SU-DHL-6 (cell line): Measurements from ENCODE around the gene SUSD4.

Experiments used
- H2AFZ ChIP-seq: fragments of 200-600 bp; sonication (generic); 2 replicates; pipeline ENCODE4 v1.6.1; 2014; ENCODE audit warnings: low read depth, mild to moderate bottlenecking, moderate library complexity, mixed read lengths, antibody characterized with exemption, low read length; ENCODE audit not compliant: severe bottlenecking
- H3F3A ChIP-seq: fragments of 200-600 bp; shearing (Covaris generic); 2 replicates; pipeline ENCODE4 v1.6.0; 2016; ENCODE audit warnings: antibody characterized with exemption, mild to moderate bottlenecking; ENCODE audit not compliant: insufficient read depth
- H3K27ac ChIP-seq: fragments of 200-600 bp; sonication (generic); 2 replicates; pipeline ENCODE4 v1.5.1; 2016; ENCODE audit warnings: low read depth, mild to moderate bottlenecking, low read length, moderate library complexity, mixed read lengths
- H3K27me3 ChIP-seq: fragments of 200-600 bp; sonication (generic), shearing (Covaris generic); 2 replicates; pipeline ENCODE4 v1.6.0; 2014; ENCODE audit warnings: mild to moderate bottlenecking, low read length
- H3K36me3 ChIP-seq: fragments of 200-600 bp; sonication (generic); 2 replicates; pipeline ENCODE4 v1.6.1; 2014; ENCODE audit warnings: mild to moderate bottlenecking, low read length, mixed read lengths
- H3K4me2 ChIP-seq: fragments of 300-600, 200-600 bp; shearing (Covaris generic), sonication (generic); 2 replicates; pipeline ENCODE4 v1.6.0; 2014; ENCODE audit warnings: low read length, low read depth, mild to moderate bottlenecking; ENCODE audit not compliant: poor library complexity, severe bottlenecking
- H3K4me3 ChIP-seq: fragments of 200-600 bp; sonication (generic); 2 replicates; pipeline ENCODE4 v1.5.1; 2014; ENCODE audit warnings: antibody characterized with exemption, low read length, mild to moderate bottlenecking, mixed read lengths; ENCODE audit not compliant: insufficient read depth, poor library complexity, severe bottlenecking
- H3K79me2 ChIP-seq: fragments of 200-600 bp; sonication (generic); 2 replicates; pipeline ENCODE4 v1.6.1; 2014; ENCODE audit warnings: mild to moderate bottlenecking, low read length, moderate library complexity; ENCODE audit not compliant: insufficient read depth
- H3K9ac ChIP-seq: fragments of 200-600 bp; sonication (generic); 2 replicates; pipeline ENCODE4 v1.7.0; 2014; ENCODE audit warnings: mild to moderate bottlenecking, low read length
- H3K9me2 ChIP-seq: fragments of 200-600 bp; sonication (generic); replicated peaks from 2 replicates; pipeline ENCODE4 v1.6.1; 2014; ENCODE audit warnings: low read length; ENCODE audit not compliant: insufficient read depth
- H3K9me3 ChIP-seq: fragments of 200-600 bp; sonication (generic); 2 replicates; pipeline ENCODE4 v1.6.1; 2014; ENCODE audit warnings: low read length, mixed read lengths; ENCODE audit not compliant: insufficient read depth
- H4K20me1 ChIP-seq: fragments of 200-600 bp; sonication (generic); 2 replicates; pipeline ENCODE4 v1.6.1; 2014; ENCODE audit warnings: low read depth, mild to moderate bottlenecking, antibody characterized with exemption, low read length, moderate library complexity, mixed read lengths
- EZH2phosphoT487 ChIP-seq: fragments of 200-600 bp; sonication (generic), shearing (Covaris generic); conservative IDR thresholded peaks from 2 replicates; pipeline ENCODE4 v1.6.1; 2018; ENCODE audit warnings: mild to moderate bottlenecking, antibody characterized with exemption, low read length, moderate library complexity, mixed read lengths
- TF ChIP-seq, protein P1 (sequence below): fragments of 200-600 bp; sonication (generic); IDR thresholded peaks from one replicate; pipeline ENCODE4 v1.5.1; 2017; ENCODE audit warnings: antibody characterized with exemption, mild to moderate bottlenecking, low read length, moderate library complexity; ENCODE audit not compliant: insufficient read depth, poor library complexity, severe bottlenecking

SUSD4 gene

DNA sequence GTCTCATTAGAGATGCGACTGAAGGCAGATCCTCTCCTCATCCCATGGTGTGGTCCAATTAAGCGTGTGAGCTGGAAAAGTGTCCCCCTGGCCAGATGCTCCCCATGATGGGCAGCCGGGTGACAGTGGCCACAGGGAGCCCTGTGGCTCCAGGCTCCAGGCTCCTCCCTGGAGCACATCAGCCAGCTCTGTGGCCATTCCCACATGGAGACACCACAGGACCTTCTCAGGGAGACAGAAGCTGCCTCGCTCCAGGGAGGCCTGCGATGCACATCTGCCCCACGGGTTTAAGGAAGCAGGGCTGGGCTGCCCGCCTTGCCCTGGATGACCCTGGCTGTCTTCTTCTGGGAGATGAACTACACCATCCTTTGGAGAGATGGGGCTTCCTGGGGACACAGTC, 121.0 kb downstream of the SUSD4 start:
- H3K36me3 ChIP-seq: no peaks in the 10 kb centered on the region
- H3K4me2 ChIP-seq: no peak overlapping the region
- no peak overlapping the region for H3K4me3 ChIP-seq
- no peak overlapping the region for H3K27ac ChIP-seq
- H4K20me1 ChIP-seq: no peaks in the 10 kb centered on the region
- TF ChIP-seq EZH2phosphoT487: no peak
- TF ChIP-seq, protein P1, sequence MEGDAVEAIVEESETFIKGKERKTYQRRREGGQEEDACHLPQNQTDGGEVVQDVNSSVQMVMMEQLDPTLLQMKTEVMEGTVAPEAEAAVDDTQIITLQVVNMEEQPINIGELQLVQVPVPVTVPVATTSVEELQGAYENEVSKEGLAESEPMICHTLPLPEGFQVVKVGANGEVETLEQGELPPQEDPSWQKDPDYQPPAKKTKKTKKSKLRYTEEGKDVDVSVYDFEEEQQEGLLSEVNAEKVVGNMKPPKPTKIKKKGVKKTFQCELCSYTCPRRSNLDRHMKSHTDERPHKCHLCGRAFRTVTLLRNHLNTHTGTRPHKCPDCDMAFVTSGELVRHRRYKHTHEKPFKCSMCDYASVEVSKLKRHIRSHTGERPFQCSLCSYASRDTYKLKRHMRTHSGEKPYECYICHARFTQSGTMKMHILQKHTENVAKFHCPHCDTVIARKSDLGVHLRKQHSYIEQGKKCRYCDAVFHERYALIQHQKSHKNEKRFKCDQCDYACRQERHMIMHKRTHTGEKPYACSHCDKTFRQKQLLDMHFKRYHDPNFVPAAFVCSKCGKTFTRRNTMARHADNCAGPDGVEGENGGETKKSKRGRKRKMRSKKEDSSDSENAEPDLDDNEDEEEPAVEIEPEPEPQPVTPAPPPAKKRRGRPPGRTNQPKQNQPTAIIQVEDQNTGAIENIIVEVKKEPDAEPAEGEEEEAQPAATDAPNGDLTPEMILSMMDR: no peak
- H3K79me2 ChIP-seq: no peaks in the 10 kb centered on the region
- no peaks in the 10 kb centered on the region for H3K27me3 ChIP-seq
- no peaks in the 10 kb centered on the region for H3K9me3 ChIP-seq
- no peaks in the 10 kb centered on the region for H3K9me2 ChIP-seq
- no peaks in the 10 kb centered on the region for H3F3A ChIP-seq
- H2AFZ ChIP-seq: no peak overlapping the region
- H3K9ac ChIP-seq: no peak overlapping the region

- no peak overlapping the region for H3K4me3 ChIP-seq
- H3K9me3 ChIP-seq: no peaks in the 10 kb centered on the region
- no peak overlapping the region for H3K9ac ChIP-seq
- no peak for TF ChIP-seq EZH2phosphoT487
- TF ChIP-seq, protein P1: no peak
- no peaks in the 10 kb centered on the region for H3K27me3 ChIP-seq
- H3F3A ChIP-seq: no peaks in the 10 kb centered on the region
- H3K27ac ChIP-seq: no peak overlapping the region
- no peaks in the 10 kb centered on the region for H3K36me3 ChIP-seq
- H3K4me2 ChIP-seq: no peak overlapping the region
- H2AFZ ChIP-seq: no peak overlapping the region
- no peaks in the 10 kb centered on the region for H4K20me1 ChIP-seq
- no peaks in the 10 kb centered on the region for H3K79me2 ChIP-seq
- no peaks in the 10 kb centered on the region for H3K9me2 ChIP-seq
Measured at GRCh38 chr1:223242382-223242955, 121.5 kb downstream of the SUSD4 start.

GRCh38 chr1:223240122-223240521, 123.9 kb downstream of the SUSD4 start:
- no peak for TF ChIP-seq EZH2phosphoT487
- TF ChIP-seq, protein P1: no peak

More at GRCh38 chr1:223240122-223240521, 123.9 kb downstream of the SUSD4 start:
- H3K4me2 ChIP-seq: no peak overlapping the region
- H3K27ac ChIP-seq: no peak overlapping the region
- H3F3A ChIP-seq: no peaks in the 10 kb centered on the region
- no peaks in the 10 kb centered on the region for H3K9me3 ChIP-seq
- H3K36me3 ChIP-seq: no peaks in the 10 kb centered on the region
- no peaks in the 10 kb centered on the region for H3K27me3 ChIP-seq
- no peaks in the 10 kb centered on the region for H4K20me1 ChIP-seq
- H3K79me2 ChIP-seq: no peaks in the 10 kb centered on the region
- H2AFZ ChIP-seq: no peak overlapping the region
- H3K4me3 ChIP-seq: no peak overlapping the region
- H3K9me2 ChIP-seq: no peaks in the 10 kb centered on the region
- no peak overlapping the region for H3K9ac ChIP-seq
